ENCODE data around the gene PRX.

DNA sequence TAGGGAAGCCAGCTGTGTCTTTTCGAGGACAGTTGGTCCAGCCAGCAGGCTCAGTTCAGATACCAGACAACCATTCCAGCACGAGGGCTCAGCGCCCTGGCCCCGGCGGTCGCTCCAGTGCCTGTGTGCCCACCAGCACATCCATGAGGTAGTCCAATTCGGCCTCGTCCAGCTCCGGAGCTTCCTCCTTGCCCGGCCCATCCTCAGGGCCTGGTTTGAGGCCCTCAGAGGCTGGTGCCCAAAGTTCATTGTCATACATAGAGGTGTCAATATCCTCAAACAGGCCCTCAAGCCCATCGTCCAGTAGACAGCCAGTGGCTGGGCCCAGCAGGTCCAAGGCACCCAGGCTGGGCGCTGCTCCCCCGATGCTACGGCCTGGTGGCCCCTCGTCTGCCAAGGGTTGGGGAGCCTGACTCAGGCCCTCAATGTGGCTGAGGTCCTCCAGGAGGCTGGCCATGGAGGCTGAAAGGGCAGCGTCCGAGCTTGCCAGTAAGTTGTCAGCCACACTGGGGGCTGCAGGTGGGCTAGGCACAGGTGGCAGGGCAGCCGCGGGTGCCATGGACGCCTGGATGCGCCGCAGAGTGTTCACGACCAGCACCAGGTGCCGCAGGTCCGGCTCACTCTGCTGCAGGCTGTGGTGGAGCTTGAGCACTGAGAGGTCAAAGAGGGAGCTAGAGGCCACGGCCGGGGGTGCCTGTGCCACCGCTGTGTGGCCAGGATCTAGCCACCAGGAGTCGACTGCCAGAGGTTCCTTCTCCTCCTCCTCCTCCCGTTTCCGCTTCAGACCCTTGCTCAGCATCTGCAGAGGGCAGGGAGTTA is 9.8 kb upstream of the PRX start:
- TF ChIP-seq EP300 (IDR thresholded peaks at IDR 0.05) (no peak), CTCF (IDR thresholded peaks at IDR 0.05) (no peak)
